COLO829 (cell line): ENCODE results near the gene NEK8.
A peak's percentile ranks its signal among the peaks of the same experiment; 100 is the strongest.
"Not testable (repeated sequence)": the region's sequence is repeated elsewhere in the genome, so short reads cannot be mapped to it uniquely, and the experiment has no call there.

Experiments
- DNase-seq: peaks from one replicate; pipeline ENCODE4 v3.0.0; 2012; ENCODE audit warnings: low spot score

Gene NEK8

GRCh38 chr17:28710861-28711722, 17.5 kb upstream of the NEK8 start:
- peak; percentile 89 for DNase-seq

GRCh38 chr17:28711723-28712031, 16.9 kb upstream of the NEK8 start, which contains the start of gene PROCA1:
PROCA1 (minus strand) TSS chr17:28711888; CDS start chr17:28711660, 228 bp downstream.
- no peak for DNase-seq

- DNase-seq: no peak
Observed at GRCh38 chr17:28712032-28712704, 16.4 kb upstream of the NEK8 start.

- no peak for DNase-seq
Observed at GRCh38 chr17:28712705-28713415, 15.7 kb upstream of the NEK8 start.

GRCh38 chr17:28714281-28714680, 14.3 kb upstream of the NEK8 start:
- no peak for DNase-seq

GRCh38 chr17:28715217-28715616, 13.4 kb upstream of the NEK8 start:
- no peak for DNase-seq

GRCh38 chr17:28716740-28717577, 11.6 kb upstream of the NEK8 start:
- DNase-seq: no peak

- no peak for DNase-seq
Observed at GRCh38 chr17:28717578-28718332, 10.8 kb upstream of the NEK8 start, which contains the start of gene RAB34. RAB34 (minus strand) TSS chr17:28717868; CDS start chr17:28717266, 602 bp downstream.

GRCh38 chr17:28718333-28719020, 10.1 kb upstream of the NEK8 start:
- no peak for DNase-seq

- no peak for DNase-seq
Observed at GRCh38 chr17:28719021-28719433, 9.6 kb upstream of the NEK8 start.

GRCh38 chr17:28720247-28720996, 8.2 kb upstream of the NEK8 start:
- DNase-seq: no peak

GRCh38 chr17:28720997-28721329, 7.6 kb upstream of the NEK8 start:
- not testable (repeated sequence) for DNase-seq

GRCh38 chr17:28722417-28723158, 6.0 kb upstream of the NEK8 start:
- no peak for DNase-seq

GRCh38 chr17:28723159-28723835, 5.3 kb upstream of the NEK8 start:
- DNase-seq: no peak

- DNase-seq: not testable (repeated sequence)
Observed at GRCh38 chr17:28723836-28724499, 4.6 kb upstream of the NEK8 start.

GRCh38 chr17:28724500-28725165, 4.0 kb upstream of the NEK8 start:
- DNase-seq: no peak

GRCh38 chr17:28725166-28725659, 3.4 kb upstream of the NEK8 start:
- no peak for DNase-seq
